Aorta (tissue), 5 donors: ENCODE data around the gene MBOAT1. TPM values are rescaled to one million over a fixed set of nuclear protein-coding genes. Genes with fewer than 3 reads are reported as not detected.

Experiments
- ATAC-seq: fragments of 200-7000 bp; cut with Tn5 transposase; one replicate; pipeline ENCODE4 v1.9.1; 2022; ENCODE audit warnings: moderate library complexity; ENCODE audit not compliant: low FRiP score
- DNase-seq, 2 donors: peaks; one replicate each; pipeline ENCODE4 v3.0.0-alpha.2; 2020
- H3K27ac ChIP-seq, 2 donors: one replicate each; pipeline ENCODE4 v1.5.1; 2013; ENCODE audit warnings: low read length in 2 of 2, mild to moderate bottlenecking in 2 of 2, moderate library complexity in 2 of 2, control low read depth in 1 of 2, inconsistent platforms in 1 of 2, low read depth in 1 of 2
- H3K27me3 ChIP-seq, 2 donors: one replicate each; pipeline ENCODE4 v1.6.1; 2013; ENCODE audit warnings: control low read depth in 1 of 2, low read length in 1 of 2, mild to moderate bottlenecking in 1 of 2, moderate library complexity in 1 of 2; ENCODE audit not compliant: insufficient read depth in 2 of 2, control insufficient read depth in 1 of 2
- H3K36me3 ChIP-seq, 2 donors: one replicate each; pipeline ENCODE4 v1.6.1; 2013; ENCODE audit warnings: control low read depth in 1 of 2, low read length in 1 of 2, mild to moderate bottlenecking in 1 of 2; ENCODE audit not compliant: insufficient read depth in 2 of 2, control insufficient read depth in 1 of 2
- H3K4me1 ChIP-seq, 2 donors: one replicate each; pipeline ENCODE4 v1.6.1; 2013; ENCODE audit warnings: low read length in 2 of 2, control low read depth in 1 of 2, mild to moderate bottlenecking in 1 of 2, moderate library complexity in 1 of 2; ENCODE audit not compliant: insufficient read depth in 2 of 2, control insufficient read depth in 1 of 2
- H3K4me3 ChIP-seq, 2 donors: one replicate each; pipeline ENCODE4 v1.5.1; 2013; ENCODE audit warnings: low read length in 2 of 2, control low read depth in 1 of 2, mild to moderate bottlenecking in 1 of 2
- H3K9me3 ChIP-seq: one replicate; pipeline ENCODE4 v1.6.1; 2013; ENCODE audit warnings: mild to moderate bottlenecking, low read length; ENCODE audit not compliant: control insufficient read depth
- WGBS, 2 donors: extraction: QIAGEN DNeasy Blood & Tissue Kit; methylation state at CpG; one replicate each; pipeline ENCODE4 v1.1.7; 2013; 5-methylcytosine and 5-hydroxymethylcytosine counted together
- intact Hi-C, 2 donors: fragments of 100-400 bp; cut with DNase I; formaldehyde crosslinking; loops; one replicate each; pipeline versions ENCODE4 v1.14.2 to v1.15.0; 2022
- polyA plus RNA-seq, 2 donors: library from polyadenylated mRNA; stranded (reverse); fragments of 200-250 nt; gene quantifications; one replicate each; pipeline ENCODE4 v1.2.3, GENCODE V29; 2013
- total RNA-seq, 2 donors: library from RNA; stranded (reverse); fragmentation: NEBNext Ultra II Directional; extraction: Animal tissue kit (Norgen Biotek cat#: 25700); gene quantifications; one replicate each; pipeline ENCODE4 v1.2.1, GENCODE V29; 2021
- donor health status: healthy with polysubstance abuse.
- donor health status: Bipolar disorder and iron deficiency.
- donor health status: DM: no; HTN: no; CAD: no.
- donor health status: DM: no; HTN: no; CAD: no.
- donor health status: DM: yes; HTN: yes; CAD: no.

Gene MBOAT1
- total and polyA plus RNA-seq, 4 donors: 2.5 to 13.8 (median 5.5) TPM

- 92 to 94% methylated on average over 8 of the region's 8 CpGs for WGBS, 2 donors
- H3K4me3 ChIP-seq: no peak overlapping the region
- H3K36me3 ChIP-seq: peaks cover 0 to 3% of the 10 kb centered on the region in 2 donors
- peaks cover 0 to 7% of the 10 kb centered on the region in 2 donors for H3K4me1 ChIP-seq
- DNase-seq (no peak), ATAC-seq (no peak)
- no peaks in the 10 kb centered on the region for H3K9me3 ChIP-seq
- H3K27me3 ChIP-seq: no peaks in the 10 kb centered on the region
- intact Hi-C loops: no loop called here
- no peak overlapping the region for H3K27ac ChIP-seq
Observed at GRCh38 chr6:20102397-20103073, 109.7 kb downstream of the MBOAT1 start.

DNA sequence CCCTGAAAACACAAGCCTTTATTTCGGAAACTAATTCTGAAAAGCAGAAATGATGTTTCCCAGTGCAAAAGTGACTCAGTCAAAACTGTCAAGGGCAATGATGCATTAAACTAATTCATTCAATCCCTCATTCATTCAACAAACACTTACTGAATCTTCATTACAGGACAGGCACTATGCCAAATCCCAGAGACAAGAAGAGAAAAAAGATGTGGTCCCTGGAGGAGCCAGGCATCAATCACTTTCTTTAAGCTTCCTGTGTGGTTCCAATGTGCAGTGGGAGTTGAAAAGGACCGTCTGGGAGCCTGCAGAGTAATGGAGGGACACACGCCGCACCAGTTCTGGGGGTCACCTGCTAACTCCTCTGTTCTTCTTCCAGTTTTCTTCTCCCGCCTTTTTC lies 113.1 kb downstream of the MBOAT1 start:
- Histone ChIP-seq H3K27ac (no peak overlapping the region), H3K27me3 (no peaks in the 10 kb centered on the region), H3K9me3 (no peaks in the 10 kb centered on the region), H3K4me1 (peaks cover 0 to 8% of the 10 kb centered on the region in 2 donors), H3K4me3 (no peak overlapping the region), H3K36me3 (no peaks in the 10 kb centered on the region)
- 87 to 94% methylated on average over 5 of the region's 5 CpGs for WGBS, 2 donors
- ATAC-seq: no peak
- no peak for DNase-seq
- intact Hi-C loops: no loop called here

DNA sequence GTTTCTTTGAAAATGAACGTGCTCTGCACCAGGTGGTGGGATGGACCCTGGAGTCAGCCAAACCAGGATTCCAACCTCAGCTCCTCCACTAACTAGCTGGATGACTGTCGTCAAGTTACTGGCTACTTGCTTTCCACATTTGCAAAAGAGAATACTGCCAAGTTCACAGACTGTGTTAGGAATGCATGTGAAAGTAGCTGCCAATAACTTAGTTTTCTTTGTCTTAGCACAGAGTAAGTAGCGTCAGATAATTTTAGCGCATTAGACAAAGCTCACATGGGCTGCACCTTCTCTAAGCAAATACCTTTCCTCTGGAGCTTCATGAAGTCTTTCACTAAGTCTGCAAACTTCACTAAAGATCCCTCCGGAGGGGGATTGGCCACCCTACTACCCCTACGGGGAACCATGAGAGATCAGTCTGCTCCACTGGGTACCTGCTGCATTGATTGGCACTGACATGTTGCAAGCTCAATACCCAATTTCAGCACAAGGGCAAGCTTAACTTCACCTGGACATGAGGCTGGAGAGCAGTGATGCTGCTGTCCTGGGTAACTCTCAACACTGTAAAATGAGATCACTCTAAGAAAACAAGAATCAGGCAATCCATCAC lies 113.9 kb downstream of the MBOAT1 start:
- Histone ChIP-seq H3K36me3 (no peaks in the 10 kb centered on the region), H3K4me3 (no peak overlapping the region), H3K4me1 (peaks cover 0 to 8% of the 10 kb centered on the region in 2 donors), H3K27ac (peak overlapping the region in 1 of 2 donors; percentile 4), H3K9me3 (no peaks in the 10 kb centered on the region), H3K27me3 (no peaks in the 10 kb centered on the region)
- no peak for ATAC-seq
- WGBS, 2 donors: 18 to 20% methylated on average over 6 of the region's 6 CpGs
- DNase-seq: no peak
- intact Hi-C loops: no loop called here

DNA sequence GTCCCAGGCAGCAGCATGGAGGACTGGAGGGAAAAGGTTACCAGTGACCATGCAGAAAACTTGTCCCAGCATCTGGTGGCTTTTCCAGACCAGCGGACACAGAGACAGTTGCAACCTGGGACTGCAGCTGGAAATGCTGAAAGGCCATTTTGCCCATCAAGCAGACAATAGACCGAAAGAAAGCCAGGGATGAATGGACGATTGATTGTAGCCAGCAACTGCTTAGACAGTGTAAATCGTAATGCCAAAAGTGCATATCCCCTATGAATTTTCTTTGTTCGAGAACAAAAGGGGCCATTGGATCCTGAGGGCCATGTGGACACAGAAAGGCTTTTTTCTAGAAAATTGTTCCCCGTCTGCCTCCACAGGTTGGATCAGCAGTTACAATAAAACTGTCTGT lies 115.7 kb downstream of the MBOAT1 start:
- intact Hi-C loops: no loop called here
- Histone ChIP-seq H3K9me3 (no peaks in the 10 kb centered on the region), H3K4me1 (peaks cover 0 to 8% of the 10 kb centered on the region in 2 donors), H3K27ac (no peak overlapping the region), H3K27me3 (no peaks in the 10 kb centered on the region), H3K4me3 (no peak overlapping the region), H3K36me3 (no peaks in the 10 kb centered on the region)
- WGBS, 2 donors: 96% methylated on average over 6 of the region's 6 CpGs
- no peak for DNase-seq
- no peak for ATAC-seq

DNA sequence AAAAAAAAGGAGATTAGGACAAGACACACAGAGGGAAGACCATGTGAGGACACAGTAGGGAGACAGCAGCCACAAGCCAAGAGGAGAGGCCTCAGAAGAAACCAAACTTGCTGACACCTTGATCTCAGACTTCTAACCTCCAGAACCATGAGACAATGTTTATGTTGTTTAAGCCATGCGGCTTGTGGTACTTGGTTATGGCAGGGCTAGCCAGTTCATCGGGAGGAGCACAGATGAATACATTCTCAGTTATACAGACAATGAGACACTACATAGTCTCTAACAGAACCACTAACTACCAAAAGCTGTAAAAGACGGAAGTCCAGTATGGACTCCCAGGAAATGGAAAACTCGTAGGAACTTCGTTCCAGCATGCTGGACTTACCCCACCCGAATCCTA lies 116.8 kb downstream of the MBOAT1 start:
- no peaks in the 10 kb centered on the region for H3K36me3 ChIP-seq
- intact Hi-C loops: no loop called here
- H3K27me3 ChIP-seq: no peaks in the 10 kb centered on the region
- H3K4me1 ChIP-seq: peaks cover 0 to 8% of the 10 kb centered on the region in 2 donors
- no peak for ATAC-seq
- H3K9me3 ChIP-seq: no peaks in the 10 kb centered on the region
- H3K27ac ChIP-seq: no peak overlapping the region
- H3K4me3 ChIP-seq: no peak overlapping the region
- WGBS, 2 donors: 96 to 98% methylated on average over 6 of the region's 6 CpGs
- no peak for DNase-seq

DNA sequence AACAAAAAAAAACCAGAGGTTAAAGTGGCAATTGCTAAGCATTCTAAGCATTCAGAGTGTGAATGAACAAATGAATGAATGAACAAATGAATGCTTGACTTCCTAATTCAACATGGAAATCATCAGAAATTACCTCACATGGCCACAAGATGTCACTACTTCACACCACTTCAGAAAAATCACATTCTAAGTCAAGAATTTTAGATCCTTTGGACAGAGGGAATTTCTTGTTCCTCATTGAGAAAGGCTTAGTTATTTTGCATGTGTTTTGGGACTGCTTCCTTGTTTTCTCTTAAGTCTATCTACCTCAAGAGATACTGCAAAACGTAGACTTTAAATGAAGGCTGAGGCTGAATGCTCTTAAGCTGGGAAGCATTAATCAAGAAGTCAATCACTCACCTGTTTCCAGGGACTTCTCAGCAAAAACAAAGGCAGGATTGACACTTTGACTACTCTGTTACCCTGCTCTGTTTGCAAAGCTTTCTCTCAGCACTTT lies 120.2 kb downstream of the MBOAT1 start:
- WGBS, 2 donors: 3 to 6% methylated on average over 1 of the region's 1 CpG
- ATAC-seq (peak; percentile 65), DNase-seq (no peak)
- Histone ChIP-seq H3K27me3 (no peaks in the 10 kb centered on the region), H3K36me3 (no peaks in the 10 kb centered on the region), H3K4me3 (no peak overlapping the region), H3K4me1 (no peaks in the 10 kb centered on the region), H3K9me3 (no peaks in the 10 kb centered on the region), H3K27ac (no peak overlapping the region)
- intact Hi-C loops: loop anchor here (2.0 kb wide), 1 partner anchor 35 kb away; no protein-coding TSS in a partner anchor

DNA sequence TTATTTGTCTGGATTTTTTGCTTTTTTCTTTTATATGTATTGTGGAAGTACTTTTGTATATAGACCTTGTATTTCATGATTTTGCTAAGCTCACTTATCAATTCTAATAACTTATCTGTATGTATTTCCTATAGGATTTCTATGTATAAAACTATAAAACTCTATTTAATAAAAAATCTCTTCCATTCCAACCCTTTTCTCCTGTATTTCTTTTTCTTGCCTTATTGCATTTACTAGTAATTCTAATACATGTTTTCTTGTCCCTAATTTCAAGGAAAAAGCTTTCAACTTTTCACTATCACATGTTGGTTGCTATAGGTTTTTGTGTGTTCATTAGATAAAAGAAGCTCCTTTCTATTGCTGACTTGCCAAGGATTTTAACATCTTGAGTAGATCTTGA lies 125.3 kb downstream of the MBOAT1 start:
- no peaks in the 10 kb centered on the region for H3K27me3 ChIP-seq
- DNase-seq (no peak), ATAC-seq (no peak)
- intact Hi-C loops: no loop called here
- no peak overlapping the region for H3K27ac ChIP-seq
- H3K4me3 ChIP-seq: no peak overlapping the region
- no peaks in the 10 kb centered on the region for H3K36me3 ChIP-seq
- no peaks in the 10 kb centered on the region for H3K4me1 ChIP-seq
- peaks cover 2% of the 10 kb centered on the region for H3K9me3 ChIP-seq

DNA sequence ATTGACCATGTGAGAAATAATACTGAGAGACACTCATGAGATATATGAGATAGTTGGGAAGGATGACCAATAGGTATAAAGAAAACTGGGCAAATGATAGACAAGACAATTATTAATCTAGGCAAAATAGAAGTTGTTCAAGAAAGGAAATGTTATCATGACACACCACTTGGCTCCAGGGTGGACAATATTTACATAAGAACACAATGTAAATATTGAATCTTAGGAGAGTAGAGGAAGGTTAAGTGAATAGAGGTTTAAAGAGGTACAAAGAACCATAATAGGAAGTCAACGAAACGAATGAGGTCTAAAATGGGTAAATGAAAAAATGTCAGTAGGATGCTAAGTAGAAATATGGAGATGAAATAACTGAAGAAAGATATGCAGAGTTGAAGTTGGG lies 126.5 kb downstream of the MBOAT1 start:
- Histone ChIP-seq H3K36me3 (no peaks in the 10 kb centered on the region), H3K4me3 (no peak overlapping the region), H3K4me1 (no peaks in the 10 kb centered on the region), H3K27me3 (no peaks in the 10 kb centered on the region), H3K27ac (no peak overlapping the region), H3K9me3 (peaks cover 2% of the 10 kb centered on the region)
- DNase-seq (no peak), ATAC-seq (no peak)
- 91 to 93% methylated on average over 2 of the region's 2 CpGs for WGBS, 2 donors
- intact Hi-C loops: no loop called here

GRCh38 chr6:20084411-20084810 lies 127.9 kb downstream of the MBOAT1 start:
- Histone ChIP-seq H3K36me3 (no peaks in the 10 kb centered on the region), H3K27me3 (no peaks in the 10 kb centered on the region), H3K27ac (no peak overlapping the region), H3K4me1 (no peaks in the 10 kb centered on the region), H3K9me3 (peaks cover 2% of the 10 kb centered on the region), H3K4me3 (no peak overlapping the region)
- intact Hi-C loops: no loop called here
- ATAC-seq: no peak
- DNase-seq: no peak
